Lower leg skin (tissue), 3 donors: ENCODE data around the gene MMP7.

Experiments used
- POLR2A ChIP-seq, 2 donors: fragments of 450-650 bp; IDR thresholded peaks; one replicate each; pipeline ENCODE4 v1.6.1; 2016 to 2017; ENCODE audit warnings: antibody characterized with exemption in 2 of 2, mild to moderate bottlenecking in 1 of 2, moderate library complexity in 1 of 2
- TF ChIP-seq, protein P1 (sequence below), 3 donors: fragments of 450-650 bp; IDR thresholded peaks; one replicate each; pipeline ENCODE4 v1.5.1; 2016; ENCODE audit warnings: antibody characterized with exemption in 3 of 3, mild to moderate bottlenecking in 3 of 3, moderate library complexity in 2 of 3

DNA sequence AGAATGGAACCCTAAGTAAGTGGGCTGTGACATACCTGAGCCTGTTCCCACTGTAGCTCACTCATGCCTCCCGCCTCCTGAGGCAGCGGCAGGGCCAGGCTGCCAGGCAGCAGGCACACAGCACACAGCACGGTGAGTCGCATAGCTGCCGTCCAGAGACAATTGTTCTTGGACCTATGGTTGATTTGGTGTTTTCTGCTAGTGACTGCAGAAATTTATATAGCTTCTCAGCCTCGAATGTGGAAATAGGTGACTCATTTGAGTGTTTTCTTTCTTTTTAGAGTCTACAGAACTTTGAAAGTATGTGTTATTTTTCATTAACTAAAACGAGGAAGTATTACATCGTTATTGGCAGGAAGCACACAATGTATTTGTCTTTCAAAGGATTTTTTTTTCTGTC is at the start of gene MMP7:
- TF ChIP-seq, protein P1, sequence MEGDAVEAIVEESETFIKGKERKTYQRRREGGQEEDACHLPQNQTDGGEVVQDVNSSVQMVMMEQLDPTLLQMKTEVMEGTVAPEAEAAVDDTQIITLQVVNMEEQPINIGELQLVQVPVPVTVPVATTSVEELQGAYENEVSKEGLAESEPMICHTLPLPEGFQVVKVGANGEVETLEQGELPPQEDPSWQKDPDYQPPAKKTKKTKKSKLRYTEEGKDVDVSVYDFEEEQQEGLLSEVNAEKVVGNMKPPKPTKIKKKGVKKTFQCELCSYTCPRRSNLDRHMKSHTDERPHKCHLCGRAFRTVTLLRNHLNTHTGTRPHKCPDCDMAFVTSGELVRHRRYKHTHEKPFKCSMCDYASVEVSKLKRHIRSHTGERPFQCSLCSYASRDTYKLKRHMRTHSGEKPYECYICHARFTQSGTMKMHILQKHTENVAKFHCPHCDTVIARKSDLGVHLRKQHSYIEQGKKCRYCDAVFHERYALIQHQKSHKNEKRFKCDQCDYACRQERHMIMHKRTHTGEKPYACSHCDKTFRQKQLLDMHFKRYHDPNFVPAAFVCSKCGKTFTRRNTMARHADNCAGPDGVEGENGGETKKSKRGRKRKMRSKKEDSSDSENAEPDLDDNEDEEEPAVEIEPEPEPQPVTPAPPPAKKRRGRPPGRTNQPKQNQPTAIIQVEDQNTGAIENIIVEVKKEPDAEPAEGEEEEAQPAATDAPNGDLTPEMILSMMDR (IDR thresholded peaks at IDR 0.05), result no peak
- TF ChIP-seq POLR2A (IDR thresholded peaks at IDR 0.05), result no peak
